GM19240 (cell line): ENCODE data around the gene PGBD4.
"Not testable (repeated sequence)": the region's sequence is repeated elsewhere in the genome, so short reads cannot be mapped to it uniquely, and the experiment has no call there.

Source experiments
- DNase-seq: peaks from one replicate; pipeline ENCODE4 v3.0.0; 2011; ENCODE audit warnings: low spot score; ENCODE audit not compliant: insufficient read length

The PGBD4 gene

GRCh38 chr15:34111488-34111887, 9.6 kb downstream of the PGBD4 start:
- DNase-seq: no peak

- no peak for DNase-seq
Observed at GRCh38 chr15:34114215-34114614, 12.3 kb downstream of the PGBD4 start.

GRCh38 chr15:34114739-34115138, 12.9 kb downstream of the PGBD4 start:
- no peak for DNase-seq

- DNase-seq: no peak
Observed at GRCh38 chr15:34116620-34117019, 14.7 kb downstream of the PGBD4 start.

- DNase-seq: no peak
Observed at GRCh38 chr15:34119291-34119690, 17.4 kb downstream of the PGBD4 start.

- DNase-seq: not testable (repeated sequence)
Observed at GRCh38 chr15:34120420-34120819, 18.5 kb downstream of the PGBD4 start.

- not testable (repeated sequence) for DNase-seq
Observed at GRCh38 chr15:34121786-34122185, 19.9 kb downstream of the PGBD4 start.

GRCh38 chr15:34122771-34123183, 20.9 kb downstream of the PGBD4 start:
- no peak for DNase-seq

GRCh38 chr15:34124651-34125050, 22.8 kb downstream of the PGBD4 start:
- no peak for DNase-seq

- no peak for DNase-seq
Observed at GRCh38 chr15:34125945-34126344, 24.1 kb downstream of the PGBD4 start.

GRCh38 chr15:34126522-34126921, 24.6 kb downstream of the PGBD4 start:
- DNase-seq: no peak

- no peak for DNase-seq
Observed at GRCh38 chr15:34128898-34129297, 27.0 kb downstream of the PGBD4 start.

- no peak for DNase-seq
Observed at GRCh38 chr15:34132881-34133280, 31.0 kb downstream of the PGBD4 start.

GRCh38 chr15:34133511-34133910, 31.6 kb downstream of the PGBD4 start:
- DNase-seq: no peak

GRCh38 chr15:34147371-34148140, 45.7 kb downstream of the PGBD4 start:
- DNase-seq: no peak

- DNase-seq: no peak
Observed at GRCh38 chr15:34154725-34155204, 52.9 kb downstream of the PGBD4 start.

- no peak for DNase-seq
Observed at GRCh38 chr15:34155859-34156258, 54.0 kb downstream of the PGBD4 start.
